Activated T-helper 1 cell treated with Interleukin-2 at 50 U/mL for 16 hours (primary cell): Measurements from ENCODE around the gene ZNF444.
"Not testable (repeated sequence)": the region's sequence is repeated elsewhere in the genome, so short reads cannot be mapped to it uniquely, and the experiment has no call there.

Experiments
- DNase-seq: peaks from one replicate; pipeline ENCODE4 v3.0.0-alpha.2; 2020; ENCODE audit warnings: low read depth

ZNF444 gene

DNA sequence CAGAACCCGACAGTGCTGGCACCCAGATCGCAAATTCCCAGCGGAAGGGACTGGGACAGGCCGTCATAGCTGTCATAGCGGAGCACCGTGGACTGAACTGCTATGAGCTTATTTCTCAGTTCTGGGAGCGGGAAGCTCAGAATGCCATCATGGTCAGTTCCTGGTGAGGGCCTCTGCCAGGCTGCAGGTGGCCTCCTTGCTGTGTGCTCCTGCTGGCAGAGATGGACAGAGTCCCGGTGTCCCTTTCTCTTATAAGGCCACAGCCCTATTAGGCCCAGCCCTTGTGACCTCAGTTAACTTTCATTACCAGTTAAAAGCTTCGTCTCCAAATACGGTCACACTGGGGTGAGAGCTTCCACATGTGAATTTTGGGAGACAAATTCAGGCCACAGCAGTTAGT, 4.6 kb downstream of the ZNF444 start:
- DNase-seq = no peak

DNA sequence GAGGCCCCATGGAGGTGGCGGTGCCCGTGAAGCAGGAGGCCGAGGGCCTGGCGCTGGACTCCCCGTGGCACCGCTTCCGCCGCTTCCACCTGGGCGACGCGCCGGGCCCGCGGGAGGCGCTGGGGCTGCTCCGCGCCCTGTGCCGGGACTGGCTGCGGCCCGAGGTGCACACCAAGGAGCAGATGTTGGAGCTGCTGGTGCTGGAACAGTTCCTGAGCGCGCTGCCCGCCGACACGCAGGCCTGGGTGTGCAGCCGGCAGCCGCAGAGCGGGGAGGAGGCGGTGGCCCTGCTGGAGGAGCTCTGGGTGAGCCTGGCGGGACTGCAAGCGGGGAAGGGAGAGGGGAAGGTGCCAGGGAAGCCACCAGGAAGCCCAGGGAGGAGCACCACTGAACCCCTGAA, 5.8 kb downstream of the ZNF444 start:
- DNase-seq = no peak

DNA sequence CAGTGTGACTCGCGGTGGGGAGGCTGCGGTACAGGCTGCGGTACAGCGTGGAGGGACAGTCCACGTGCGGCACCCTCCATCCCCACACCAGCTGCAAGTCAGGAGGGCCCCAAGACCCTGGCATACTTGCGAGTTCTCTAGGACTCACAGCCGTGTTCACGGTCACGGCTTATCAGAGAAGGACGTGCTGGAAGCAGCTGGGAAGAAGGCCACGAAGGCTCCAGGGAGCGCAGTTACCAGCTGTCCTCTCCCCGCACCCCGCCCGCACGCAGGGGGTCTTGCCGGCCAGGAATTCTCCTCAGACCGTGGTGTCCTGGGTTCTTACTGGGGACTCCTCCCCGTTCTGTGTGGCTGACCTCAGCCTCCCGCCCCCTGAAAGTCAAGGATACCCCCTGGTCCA, 6.2 kb downstream of the ZNF444 start:
- no peak for DNase-seq

DNA sequence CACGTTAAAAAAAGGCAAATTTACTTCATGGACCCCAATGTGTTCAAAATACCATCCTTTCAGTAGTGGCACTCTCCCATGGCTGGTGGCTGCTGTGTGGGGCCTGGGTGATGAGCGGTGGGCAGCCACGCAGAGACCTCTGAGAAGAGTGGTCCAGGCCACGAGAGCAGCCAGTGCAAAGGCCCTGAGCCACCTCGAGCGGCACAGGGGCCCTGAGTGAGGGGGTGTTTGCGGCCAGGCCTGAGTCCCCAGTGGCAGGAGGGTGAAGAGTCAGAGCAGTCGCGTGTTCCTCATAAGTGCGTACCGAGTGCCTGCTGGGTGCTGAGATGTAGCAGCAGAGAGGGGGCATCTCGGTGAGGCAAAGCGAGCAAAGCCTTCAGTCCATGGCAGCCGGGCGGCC, 7.0 kb downstream of the ZNF444 start:
- no peak for DNase-seq

DNA sequence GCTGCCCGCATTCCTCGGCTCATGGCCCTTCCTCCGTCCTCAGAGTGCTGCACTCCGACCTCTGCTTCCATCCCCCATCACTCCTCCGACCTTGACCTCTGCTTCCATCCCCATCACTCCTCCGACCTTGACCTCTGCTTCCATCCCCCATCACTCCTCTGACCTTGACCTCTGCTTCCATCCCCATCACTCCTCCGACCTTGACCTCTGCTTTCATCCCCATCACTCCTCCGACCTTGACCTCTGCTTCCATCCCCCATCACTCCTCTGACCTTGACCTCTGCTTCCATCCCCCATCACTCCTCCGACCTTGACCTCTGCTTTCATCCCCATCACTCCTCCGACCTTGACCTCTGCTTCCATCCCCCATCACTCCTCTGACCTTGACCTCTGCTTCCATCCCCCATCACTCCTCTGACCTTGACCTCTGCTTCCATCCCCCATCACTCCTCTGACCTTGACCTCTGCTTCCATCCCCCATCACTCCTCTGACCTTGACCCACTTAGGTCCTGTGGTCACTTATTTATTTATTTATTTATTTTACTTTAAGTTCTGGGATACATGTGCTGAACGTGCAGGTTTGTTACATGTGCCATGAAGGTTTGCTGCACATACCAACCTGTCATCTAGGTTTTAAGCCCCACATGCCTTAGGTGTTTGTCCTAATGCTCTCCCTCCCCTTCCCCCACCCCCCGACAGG, 8.0 kb downstream of the ZNF444 start:
- DNase-seq = not testable (repeated sequence)

DNA sequence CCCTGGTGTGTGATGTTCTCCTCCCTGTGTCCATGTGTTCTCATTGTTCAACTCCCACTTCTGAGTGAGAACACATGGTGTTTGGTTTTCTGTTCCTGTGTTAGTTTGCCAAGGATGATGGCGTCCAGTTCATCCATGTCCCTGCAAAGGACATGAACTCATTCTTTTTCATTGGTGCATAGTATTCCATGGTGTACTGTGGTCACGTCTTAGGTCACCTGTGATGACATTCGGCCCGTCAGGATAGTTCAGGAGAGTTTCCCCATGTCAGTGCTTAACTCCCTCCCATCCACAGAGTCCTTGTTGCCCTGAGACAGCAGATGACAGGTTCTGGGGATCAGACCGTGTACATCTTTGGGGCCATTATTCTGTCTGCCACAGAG, 8.6 kb downstream of the ZNF444 start:
- DNase-seq = no peak

DNA sequence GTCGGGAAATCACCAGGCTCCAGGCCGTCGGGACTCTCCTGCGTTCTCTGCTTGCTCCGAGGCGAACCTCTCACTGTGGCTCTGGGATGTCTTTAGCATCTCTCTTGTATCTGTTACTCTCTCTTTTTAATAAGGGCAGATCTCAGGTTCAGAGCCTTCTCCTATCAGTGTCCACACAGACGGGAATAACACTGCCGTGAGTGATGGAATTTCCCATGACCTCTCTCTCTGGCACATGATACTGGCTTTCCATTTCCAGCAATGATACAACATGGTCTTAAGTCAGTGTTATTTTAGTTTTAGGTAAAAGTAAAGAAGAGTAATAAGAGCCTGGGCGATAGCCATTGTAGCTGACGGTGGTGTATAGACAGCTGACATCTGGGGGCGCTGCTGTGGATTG, 9.3 kb downstream of the ZNF444 start:
- DNase-seq = no peak

DNA sequence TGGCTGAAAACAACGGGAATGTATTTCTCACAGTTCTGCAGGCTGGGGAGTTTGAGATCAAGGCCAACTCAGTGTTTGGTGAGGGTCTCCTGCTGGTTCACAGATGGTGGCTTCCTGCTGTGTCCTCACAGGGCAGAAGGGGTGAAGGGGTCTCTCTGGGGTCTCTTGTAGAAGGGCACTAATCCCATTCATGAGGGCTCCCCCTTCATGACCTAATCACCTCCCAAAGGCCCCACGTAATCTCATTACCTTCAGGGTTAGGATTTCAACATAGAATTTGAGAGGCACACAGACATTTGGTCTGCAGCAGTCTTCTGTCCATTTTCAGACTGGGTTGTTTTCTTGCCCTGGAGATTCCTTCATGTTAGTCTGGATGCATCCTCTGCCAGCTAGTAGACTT, 11.6 kb downstream of the ZNF444 start:
- no peak for DNase-seq

DNA sequence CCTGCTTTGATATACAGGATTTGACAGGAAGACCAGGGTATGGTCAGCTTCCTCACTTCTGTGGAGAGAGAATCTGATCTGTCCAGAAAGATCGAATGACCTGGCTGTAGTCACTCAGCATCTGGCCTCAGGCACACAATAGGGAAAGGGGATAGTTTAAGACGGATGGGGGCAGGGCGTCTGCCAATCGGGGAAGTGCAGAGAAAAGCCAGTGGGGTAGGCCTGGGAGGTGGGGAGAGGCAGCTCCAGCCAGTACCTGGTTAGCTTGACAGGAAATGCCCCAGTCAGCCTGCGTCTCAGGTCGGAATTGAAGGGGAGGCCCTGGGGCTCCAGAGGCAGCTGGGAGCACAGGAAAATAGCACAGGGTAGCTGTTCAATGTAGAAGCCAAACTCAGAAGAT, 12.4 kb downstream of the ZNF444 start:
- DNase-seq = no peak

DNA sequence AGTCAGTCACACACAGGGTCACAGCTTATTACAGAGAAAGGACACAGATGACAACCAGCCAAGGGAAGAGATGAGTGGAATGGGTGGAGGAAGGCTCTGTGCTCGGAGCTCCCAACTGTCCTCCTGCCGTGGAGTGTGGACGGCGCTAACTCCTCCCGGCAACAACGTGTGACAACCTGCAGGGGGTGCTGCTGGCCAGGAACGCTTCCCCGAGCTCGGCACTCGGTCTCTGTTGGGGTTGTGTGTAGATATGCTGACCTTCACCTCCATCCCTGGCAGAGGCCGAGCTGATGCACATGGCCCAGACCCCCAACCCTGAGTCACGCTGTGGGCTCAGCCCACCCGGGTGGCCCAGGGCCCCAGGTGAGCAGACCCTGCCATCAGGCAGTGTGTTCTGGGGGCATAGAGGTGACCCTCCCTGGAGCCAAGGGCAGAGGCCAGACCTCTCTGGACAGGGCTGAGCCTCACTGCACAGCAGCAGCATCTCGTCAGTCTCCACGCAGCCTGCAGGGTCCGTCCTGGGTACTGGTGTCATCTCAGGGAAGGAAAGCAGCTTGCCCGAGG, 14.1 kb downstream of the ZNF444 start:
- no peak for DNase-seq

DNA sequence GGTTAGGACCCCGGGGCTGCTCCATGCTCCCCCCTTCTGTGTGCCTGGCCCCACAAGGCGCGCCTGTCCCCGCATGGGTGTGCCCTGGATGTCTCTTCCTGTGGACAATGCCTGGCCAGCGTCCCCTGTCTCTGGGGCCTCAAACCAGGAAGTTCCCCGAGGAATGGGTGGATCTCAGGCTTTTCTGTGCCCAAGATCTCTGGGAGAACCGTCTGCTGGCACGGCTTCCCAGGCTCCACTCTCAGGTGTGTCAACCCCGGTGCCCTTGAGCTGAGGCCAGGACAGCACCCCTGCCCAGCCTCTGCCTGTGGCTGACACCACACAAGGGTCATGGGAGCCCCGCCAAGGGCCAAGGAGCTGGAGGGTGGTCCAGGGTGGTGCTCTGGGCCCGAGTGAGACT, 15.7 kb downstream of the ZNF444 start:
- no peak for DNase-seq

DNA sequence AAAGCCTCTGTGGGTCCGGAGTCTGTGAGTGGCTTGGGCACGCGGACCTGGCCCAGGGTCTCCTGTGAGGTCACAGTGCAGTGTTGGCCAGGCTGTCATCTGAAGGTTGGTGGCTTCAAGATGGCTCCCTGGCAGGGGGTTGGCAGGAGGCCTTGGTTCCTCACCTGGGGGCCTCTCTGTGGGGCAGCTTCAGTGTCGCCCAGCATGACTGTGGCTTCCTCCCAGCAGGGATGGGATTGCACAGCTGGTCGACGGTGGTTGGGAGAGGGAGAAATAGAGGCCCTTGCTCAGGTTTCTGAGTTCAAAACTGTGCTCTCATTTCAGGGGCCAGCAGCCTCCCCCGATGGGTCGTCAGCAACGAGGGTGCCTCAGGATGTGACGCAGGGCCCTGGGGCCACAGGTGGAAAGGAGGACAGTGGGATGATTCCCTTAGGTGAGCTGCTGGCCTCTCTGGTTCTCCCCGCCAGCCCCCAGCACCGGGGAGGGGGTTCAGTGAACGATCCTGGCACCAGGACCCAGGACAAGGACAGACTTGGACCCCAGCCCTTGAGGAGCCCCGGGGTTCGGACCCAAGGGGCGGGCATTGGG, 17.2 kb downstream of the ZNF444 start:
- DNase-seq = no peak

DNA sequence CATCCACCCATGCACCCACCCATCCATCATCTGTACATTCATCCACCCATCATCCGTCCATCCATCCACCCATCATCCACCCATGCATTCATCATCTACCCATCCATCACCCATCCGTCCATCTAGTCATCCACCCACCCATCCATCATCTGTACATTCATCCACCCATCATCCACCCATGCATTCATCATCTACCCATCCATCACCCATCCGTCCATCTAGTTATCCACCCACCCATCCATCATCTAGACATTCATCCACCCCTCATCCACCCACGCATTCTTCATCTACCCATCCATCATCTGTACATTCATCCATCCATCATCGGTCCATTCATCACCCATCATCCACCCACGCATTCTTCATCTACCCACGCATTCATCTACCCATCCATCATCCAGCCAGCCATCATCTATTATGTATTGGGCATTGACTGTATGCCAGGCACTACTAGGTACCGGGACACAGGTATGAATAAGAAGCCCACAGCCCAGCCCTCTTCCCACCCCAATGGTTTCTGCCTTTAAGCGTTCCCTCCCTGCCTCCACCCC, 18.0 kb downstream of the ZNF444 start:
- no peak for DNase-seq

DNA sequence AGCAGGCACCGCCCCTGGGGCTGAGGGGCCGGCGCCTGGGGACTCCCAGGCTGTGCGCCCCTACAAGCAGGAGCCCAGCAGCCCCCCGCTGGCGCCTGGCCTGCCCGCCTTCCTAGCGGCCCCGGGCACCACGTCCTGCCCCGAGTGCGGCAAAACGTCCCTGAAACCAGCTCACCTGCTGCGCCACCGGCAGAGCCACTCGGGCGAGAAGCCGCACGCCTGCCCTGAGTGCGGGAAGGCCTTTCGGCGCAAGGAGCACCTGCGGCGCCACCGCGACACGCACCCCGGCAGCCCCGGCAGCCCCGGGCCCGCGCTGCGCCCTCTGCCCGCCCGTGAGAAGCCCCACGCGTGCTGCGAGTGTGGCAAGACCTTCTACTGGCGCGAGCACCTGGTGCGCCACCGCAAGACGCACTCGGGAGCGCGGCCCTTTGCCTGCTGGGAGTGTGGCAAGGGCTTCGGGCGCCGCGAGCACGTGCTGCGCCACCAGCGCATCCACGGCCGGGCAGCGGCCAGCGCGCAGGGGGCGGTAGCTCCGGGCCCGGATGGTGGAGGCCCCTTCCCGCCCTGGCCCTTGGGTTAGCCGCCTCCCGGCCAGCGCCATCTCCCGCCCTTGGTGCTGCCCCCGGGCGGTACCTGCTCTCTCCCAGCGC, 18.7 kb downstream of the ZNF444 start:
- no peak for DNase-seq

DNA sequence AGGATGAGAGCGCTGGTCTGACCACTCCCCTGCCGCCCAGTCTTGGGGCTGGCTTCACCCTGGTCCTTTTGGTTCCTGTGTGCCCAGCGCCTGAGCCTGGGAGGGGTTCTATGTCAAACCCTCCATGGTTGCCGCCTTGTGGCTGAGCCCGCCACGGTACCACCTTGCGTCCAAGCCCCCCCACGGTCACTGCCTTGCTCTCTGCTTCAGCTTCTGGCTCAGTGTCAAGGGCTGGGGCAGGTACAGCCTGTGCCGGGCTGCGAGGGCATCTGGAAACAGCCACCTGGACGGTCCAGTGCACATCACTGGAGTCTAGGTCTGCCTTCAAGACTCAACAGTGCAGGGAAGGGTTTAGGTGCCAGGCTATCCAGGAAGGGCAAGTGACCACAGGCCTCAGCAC, 20.4 kb downstream of the ZNF444 start:
- no peak for DNase-seq

DNA sequence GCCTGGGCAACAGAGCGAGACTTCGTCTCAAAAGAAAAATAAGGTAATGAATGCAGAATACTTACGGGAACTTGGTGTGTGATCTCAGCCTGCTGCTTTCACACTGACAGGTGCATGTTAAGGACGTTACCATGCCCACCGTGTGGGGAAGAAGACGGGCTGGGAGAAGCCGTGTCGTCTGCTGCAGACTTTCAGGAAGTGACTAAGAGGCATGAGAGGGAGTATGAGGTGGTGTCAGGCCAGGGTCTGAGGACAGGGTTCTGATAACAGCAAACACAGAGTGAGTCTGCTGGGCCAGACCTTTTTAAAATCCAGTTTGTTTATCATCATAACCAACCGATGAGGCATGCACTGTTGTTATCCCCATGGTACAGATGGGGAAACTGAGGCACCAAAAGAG, 21.2 kb downstream of the ZNF444 start:
- DNase-seq = no peak

DNA sequence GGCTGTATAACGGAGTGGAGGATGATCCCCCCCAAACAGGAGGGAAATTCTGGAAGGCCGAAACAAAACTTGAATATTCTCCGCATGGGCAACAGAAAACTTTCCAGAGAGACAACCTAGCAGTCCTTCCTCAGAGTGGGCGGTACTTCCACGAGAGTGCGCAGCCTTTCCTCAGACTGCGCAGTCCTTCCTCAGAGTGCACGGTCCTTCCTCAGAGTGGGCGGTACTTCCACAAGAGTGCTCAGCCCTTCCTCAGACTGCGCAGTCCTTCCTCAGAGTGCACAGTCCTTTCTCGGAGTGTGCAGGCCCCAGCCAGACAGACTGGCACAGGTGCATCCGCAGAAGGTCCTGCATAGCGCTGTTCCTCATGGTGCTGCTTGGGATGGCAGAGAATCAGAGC, 22.0 kb downstream of the ZNF444 start:
- no peak for DNase-seq

DNA sequence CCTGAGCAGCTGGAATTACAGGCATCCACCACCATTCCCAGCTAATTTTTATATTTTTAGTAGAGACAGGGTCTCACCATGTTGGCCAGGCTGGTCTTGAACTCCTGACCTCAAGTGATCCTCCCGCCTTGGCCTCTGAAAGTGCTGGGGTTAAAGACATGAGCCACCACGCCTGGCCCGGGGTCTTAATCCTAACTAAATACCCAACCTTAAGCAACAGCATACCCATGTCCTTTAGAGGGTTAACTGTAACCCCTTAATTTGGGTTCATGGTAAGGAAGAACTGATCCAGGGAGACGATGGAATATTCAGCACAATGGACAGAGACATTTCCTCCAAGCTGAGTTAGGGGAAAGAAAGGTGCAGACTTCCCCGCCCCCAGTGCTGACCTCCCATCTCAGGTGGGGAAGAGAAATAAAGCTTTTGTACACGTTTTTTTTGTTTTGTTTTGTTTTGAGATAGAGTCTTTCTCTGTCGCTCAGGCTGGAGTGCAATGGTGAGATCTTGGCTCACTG, 26.0 kb downstream of the ZNF444 start:
- DNase-seq = no peak

DNA sequence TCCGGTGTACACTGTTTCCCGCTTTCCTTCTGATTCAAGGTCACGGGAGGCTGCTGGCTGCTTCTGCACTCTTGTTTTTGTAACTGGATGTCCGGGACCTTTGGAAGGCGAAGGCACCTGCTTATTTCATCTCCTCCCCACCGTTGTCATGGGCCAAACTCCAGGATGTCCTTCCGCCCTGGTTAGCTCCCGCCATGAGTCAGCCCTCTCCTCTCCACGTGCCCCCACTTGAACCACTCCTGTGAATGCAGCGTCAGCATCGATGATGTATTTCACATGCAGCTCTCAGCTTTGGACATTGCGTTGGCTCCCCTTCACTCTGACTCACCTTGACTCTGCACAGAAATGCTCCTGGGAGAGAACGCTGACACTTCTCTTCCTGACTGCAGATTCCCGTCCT, 29.2 kb downstream of the ZNF444 start:
- DNase-seq = no peak

DNA sequence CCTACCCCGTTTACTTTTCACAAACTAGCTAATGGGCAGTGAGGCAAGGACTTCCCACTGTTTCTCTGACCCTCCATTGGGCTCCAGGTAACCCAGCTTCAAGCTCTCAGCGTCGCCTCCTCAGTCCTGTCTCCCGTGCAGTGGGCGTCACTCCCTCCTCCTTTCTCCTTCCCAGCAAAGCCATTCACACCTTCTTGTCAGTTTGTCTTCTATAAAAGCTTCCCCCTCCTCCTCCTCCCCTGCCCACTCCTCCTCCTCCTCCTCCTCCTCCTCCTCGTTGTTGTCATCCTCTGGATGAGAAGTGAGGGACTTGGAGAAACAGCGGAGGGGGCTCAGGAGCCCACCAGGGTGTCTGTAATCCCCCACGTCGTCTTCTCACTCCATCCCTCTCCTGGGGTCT, 33.0 kb downstream of the ZNF444 start:
- DNase-seq = no peak

DNA sequence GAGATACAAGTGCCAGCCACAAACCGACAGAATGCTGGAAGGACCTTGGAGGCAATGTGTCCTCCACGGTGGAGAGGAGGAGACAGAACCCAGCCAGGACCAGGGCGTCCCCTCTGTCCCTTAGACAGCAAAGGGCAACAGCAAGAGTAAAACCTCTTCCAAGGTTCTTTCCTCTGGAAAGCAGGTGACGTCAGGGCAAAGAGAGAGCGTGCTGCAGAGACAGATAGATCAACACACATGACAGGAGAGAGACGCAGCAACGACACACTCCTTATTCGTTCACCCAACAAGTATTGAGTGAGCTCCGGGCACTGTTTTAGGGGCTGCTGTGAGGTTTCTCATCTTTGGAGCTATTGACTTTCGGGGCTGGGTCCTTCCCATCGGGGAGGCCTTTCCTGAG, 33.5 kb downstream of the ZNF444 start:
- DNase-seq = no peak

DNA sequence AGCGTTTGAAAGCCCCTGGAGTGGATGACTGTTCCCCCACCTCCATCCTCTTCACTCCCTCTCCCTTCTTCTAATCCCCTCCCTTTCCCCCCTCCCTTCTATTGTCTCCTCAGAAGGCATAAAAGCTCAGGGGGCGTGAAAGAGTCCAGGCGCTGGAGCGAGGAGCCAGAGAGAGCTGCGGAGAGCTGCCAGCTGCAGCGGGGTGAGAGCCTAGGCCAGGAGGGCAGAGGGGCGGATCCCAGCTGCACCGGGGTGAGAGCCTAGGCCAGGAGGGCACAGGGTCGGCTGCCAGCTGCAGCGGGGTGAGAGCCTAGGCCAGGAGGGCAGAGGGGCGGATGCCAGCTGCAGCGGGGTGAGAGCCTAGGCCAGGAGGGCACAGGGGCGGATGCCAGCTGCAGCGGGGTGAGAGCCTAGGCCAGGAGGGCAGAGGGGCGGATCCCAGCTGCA, 34.8 kb downstream of the ZNF444 start, which contains the start of gene GALP:
Gene GALP (plus strand): TSS at position 148 of the 447 bp plus-strand sequence. CDS start 1,101 bp downstream, outside the sequence.
- DNase-seq = not testable (repeated sequence)

DNA sequence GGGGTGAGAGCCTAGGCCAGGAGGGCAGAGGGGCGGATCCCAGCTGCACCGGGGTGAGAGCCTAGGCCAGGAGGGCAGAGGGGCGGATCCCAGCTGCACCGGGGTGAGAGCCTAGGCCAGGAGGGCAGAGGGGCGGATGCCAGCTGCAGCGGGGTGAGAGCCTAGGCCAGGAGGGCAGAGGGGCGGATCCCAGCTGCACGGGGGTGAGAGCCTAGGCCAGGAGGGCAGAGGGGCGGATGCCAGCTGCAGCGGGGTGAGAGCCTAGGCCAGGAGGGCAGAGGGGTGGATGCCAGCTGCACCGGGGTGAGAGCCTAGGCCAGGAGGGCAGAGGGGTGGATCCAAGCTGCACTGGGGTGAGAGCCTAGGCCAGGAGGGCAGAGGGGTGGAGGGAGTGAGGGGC, 35.2 kb downstream of the ZNF444 start:
- not testable (repeated sequence) for DNase-seq
